Transverse colon (tissue), 4 donors: Measurements from ENCODE around the gene KCTD16. TPM values are rescaled to one million over a fixed set of nuclear protein-coding genes. Genes with fewer than 3 reads are reported as not detected.

Experiments
- DNase-seq: peaks from one replicate; pipeline ENCODE4 v3.0.0-alpha.2; 2019
- H3K27ac ChIP-seq, 4 donors: fragments of 200-600 bp; sonication (generic); 2 replicates each; pipeline ENCODE4 v1.5.1; 2016 to 2018; ENCODE audit warnings: inconsistent platforms in 4 of 4
- H3K27me3 ChIP-seq: fragments of 200-600 bp; sonication (generic); 2 replicates; pipeline ENCODE4 v1.5.1; 2017; ENCODE audit warnings: inconsistent platforms
- H3K36me3 ChIP-seq, 4 donors: fragments of 200-600 bp; sonication (generic); 2 replicates each; pipeline ENCODE4 v1.5.1; 2017 to 2019; ENCODE audit warnings: inconsistent platforms in 4 of 4
- H3K4me1 ChIP-seq, 4 donors: fragments of 200-600 bp; sonication (generic); 2 replicates each; pipeline ENCODE4 v1.5.1; 2017 to 2020; ENCODE audit warnings: inconsistent platforms in 4 of 4
- H3K4me3 ChIP-seq, 4 donors: fragments of 200-600 bp; sonication (generic); 1 replicate in 1 of 4; 2 replicates in 3 of 4; pipeline versions ENCODE4 v1.5.1 to v1.6.1; 2017 to 2019; ENCODE audit warnings: inconsistent platforms in 4 of 4
- H3K9me3 ChIP-seq, 2 donors: fragments of 200-600 bp; sonication (generic); 2 replicates each; pipeline ENCODE4 v1.5.1; 2017 to 2019; ENCODE audit warnings: inconsistent platforms in 2 of 2
- CTCF ChIP-seq, 5 experiments: fragments of 200-600 bp in 3 of 5; fragments of 450-650 bp in 2 of 5; sonication (generic) in 3 of 5; IDR thresholded peaks; 1 replicate in 2 of 5; 2 replicates in 3 of 5; pipeline ENCODE4 v1.5.1; 2016 to 2017; ENCODE audit warnings: antibody characterized with exemption in 5 of 5, inconsistent platforms in 3 of 5, mild to moderate bottlenecking in 2 of 5, moderate library complexity in 1 of 5
- EP300 ChIP-seq: sonication (generic); formaldehyde crosslinking; IDR thresholded peaks from one replicate; pipeline ENCODE4 v1.6.1; 2017; ENCODE audit warnings: antibody characterized with exemption, low read depth
- POLR2A ChIP-seq: fragments of 450-650 bp; IDR thresholded peaks from one replicate; pipeline ENCODE4 v1.6.1; 2016; ENCODE audit warnings: antibody characterized with exemption, mild to moderate bottlenecking, moderate library complexity
- POLR2AphosphoS5 ChIP-seq, 3 donors: sonication (generic); formaldehyde crosslinking; IDR thresholded peaks; one replicate each; pipeline ENCODE4 v1.6.1; 2016; ENCODE audit warnings: antibody characterized with exemption in 3 of 3
- WGBS, 2 donors: methylation state at CpG; one replicate each; pipeline ENCODE4 v1.1.5; 2018; ENCODE audit warnings: low coverage in 1 of 2; 5-methylcytosine and 5-hydroxymethylcytosine counted together
- in situ Hi-C, 4 donors: fragments of 200-750 bp; cut with MboI; loops; one replicate each; pipeline versions ENCODE4 v1.15.0 to v1.15.1; 2017; ENCODE audit warnings: low sequenced_read_pairs in 3 of 4, low pct_ligation_motif_present in 1 of 4, low pct_unique_long_range_greater_than_20kb in 1 of 4
- intact Hi-C: fragments of 100-400 bp; cut with DNase I; formaldehyde crosslinking; loops from one replicate; pipeline ENCODE4 v1.15.1; 2023; ENCODE audit warnings: low total_unique reads
- total RNA-seq, 4 donors: library from RNA; depleted of rRNA; stranded (reverse); fragments of >200 nt; gene quantifications; one replicate each; pipeline ENCODE4 v1.1.0, GENCODE V29; 2016

KCTD16 gene
- total RNA-seq, 4 donors from 2014 or later: under 0.01 to 0.14 TPM; not detected in 2

GRCh38 chr5:144265643-144266247 is 95.1 kb downstream of the KCTD16 start:
- 55 to 87% methylated on average over 3 of the region's 3 CpGs for WGBS, 2 donors
- no peak for DNase-seq
- no peak overlapping the region for H3K27ac ChIP-seq

GRCh38 chr5:144267961-144268513 is 97.4 kb downstream of the KCTD16 start:
- in situ Hi-C loops (no loop called here), intact Hi-C loops (no loop called here)
- Histone ChIP-seq H3K4me1 (no peaks in the 10 kb centered on the region), H3K9me3 (no peaks in the 10 kb centered on the region), H3K36me3 (no peaks in the 10 kb centered on the region), H3K4me3 (no peak overlapping the region), H3K27me3 (no peaks in the 10 kb centered on the region), H3K27ac (no peak overlapping the region)
- DNase-seq: no peak
- 70 to 82% methylated on average over 4 of the region's 4 CpGs for WGBS, 2 donors
- TF ChIP-seq POLR2AphosphoS5 (IDR thresholded peaks at IDR 0.05) (no peak), EP300 (no peak), CTCF (IDR thresholded peaks at IDR 0.05) (no peak), POLR2A (no peak)

More at GRCh38 chr5:144265643-144266247, 95.1 kb downstream of the KCTD16 start:
- TF ChIP-seq EP300 (no peak), POLR2A (no peak), CTCF (IDR thresholded peaks at IDR 0.05) (no peak), POLR2AphosphoS5 (IDR thresholded peaks at IDR 0.05) (no peak)
- no peaks in the 10 kb centered on the region for H3K4me1 ChIP-seq
- H3K9me3 ChIP-seq: no peaks in the 10 kb centered on the region
- no peak overlapping the region for H3K4me3 ChIP-seq
- H3K36me3 ChIP-seq: no peaks in the 10 kb centered on the region
- in situ Hi-C loops (no loop called here), intact Hi-C loops (no loop called here)
- no peaks in the 10 kb centered on the region for H3K27me3 ChIP-seq

GRCh38 chr5:144273232-144274027 is 102.8 kb downstream of the KCTD16 start:
- intact Hi-C loops: no loop called here
- Histone ChIP-seq H3K9me3 (no peaks in the 10 kb centered on the region), H3K4me3 (no peak overlapping the region), H3K27me3 (no peaks in the 10 kb centered on the region), H3K4me1 (no peaks in the 10 kb centered on the region), H3K36me3 (no peaks in the 10 kb centered on the region), H3K27ac (no peak overlapping the region)
- no peak for DNase-seq
- in situ Hi-C loops: no loop called here
- TF ChIP-seq CTCF (IDR thresholded peaks at IDR 0.05) (no peak), POLR2A (no peak), POLR2AphosphoS5 (IDR thresholded peaks at IDR 0.05) (no peak), EP300 (no peak)
- WGBS, 2 donors: 76 to 82% methylated on average over 2 of the region's 2 CpGs

- H3K9me3 ChIP-seq: no peaks in the 10 kb centered on the region
- H3K27ac ChIP-seq: no peak overlapping the region
- no peaks in the 10 kb centered on the region for H3K27me3 ChIP-seq
- H3K4me3 ChIP-seq: no peak overlapping the region
- WGBS, 2 donors: 62 to 79% methylated on average over 5 of the region's 5 CpGs
- intact Hi-C loops: no loop called here
- TF ChIP-seq EP300 (no peak), POLR2A (no peak), CTCF (IDR thresholded peaks at IDR 0.05) (no peak), POLR2AphosphoS5 (IDR thresholded peaks at IDR 0.05) (no peak)
- in situ Hi-C loops: no loop called here
- no peak for DNase-seq
- H3K36me3 ChIP-seq: no peaks in the 10 kb centered on the region
- no peaks in the 10 kb centered on the region for H3K4me1 ChIP-seq
Observed at GRCh38 chr5:144275329-144275728, 104.7 kb downstream of the KCTD16 start.
